HG03575 (cell line): ENCODE data around the gene FCHO2.
A peak's percentile ranks its signal among the peaks of the same experiment; 100 is the strongest.
"Not testable (repeated sequence)": the region's sequence is repeated elsewhere in the genome, so short reads cannot be mapped to it uniquely, and the experiment has no call there.

Experiments used
- ATAC-seq: cut with Tn5 transposase; IDR thresholded peaks from one replicate; pipeline ENCODE4 v1.9.1; 2021; ENCODE audit not compliant: unreplicated experiment, insufficient number of reproducible peaks, low FRiP score; ENCODE audit errors: extremely low read depth

The FCHO2 gene

GRCh38 chr5:72955768-72956323, at the start of gene FCHO2:
TSS of gene FCHO2 (plus strand) at chr5:72956041. CDS start at chr5:72956097, 56 bp downstream.
- peak; percentile 49 for ATAC-seq

DNA sequence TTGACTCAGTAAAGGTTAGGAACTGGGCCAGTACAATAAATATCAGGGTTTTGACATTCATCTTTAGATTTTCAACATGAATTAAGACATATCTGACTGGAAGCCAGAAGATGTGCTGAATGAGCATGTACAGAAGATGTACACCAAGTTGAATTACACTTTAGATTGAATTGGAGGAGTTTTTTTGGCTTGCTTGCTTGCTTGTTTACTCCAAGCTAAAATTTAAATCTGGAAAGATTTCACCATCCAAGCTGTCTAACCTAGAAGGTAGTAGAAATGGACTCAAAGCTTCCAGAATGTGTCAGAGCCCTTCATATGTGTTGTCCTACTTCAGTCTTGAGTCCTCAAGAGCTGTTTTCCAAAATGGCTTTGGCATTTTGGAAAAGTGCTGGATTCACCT, 49.0 kb upstream of the FCHO2 start:
- ATAC-seq = no peak

- no peak for ATAC-seq
Observed at GRCh38 chr5:72908664-72909063, 47.2 kb upstream of the FCHO2 start.

DNA sequence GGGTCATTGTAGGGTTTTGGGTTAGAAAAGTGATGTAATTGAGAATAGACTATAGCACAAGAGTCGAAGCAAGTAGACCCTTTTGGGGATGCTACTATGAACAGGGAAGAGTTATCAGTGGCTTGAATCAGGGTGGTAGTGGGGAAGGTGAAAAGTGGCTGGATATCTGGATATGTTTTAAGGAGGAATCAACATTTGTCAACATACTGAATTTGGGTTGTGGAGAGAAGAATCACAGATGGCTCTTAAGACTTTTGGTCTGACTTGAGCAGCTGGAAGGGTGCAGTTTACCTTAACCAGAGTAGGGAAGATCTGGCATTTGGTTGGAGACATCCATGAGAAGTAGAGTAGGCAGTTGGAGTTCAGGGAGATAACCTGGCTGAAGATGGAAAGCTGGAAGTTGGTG, 38.5 kb upstream of the FCHO2 start:
- ATAC-seq = no peak

DNA sequence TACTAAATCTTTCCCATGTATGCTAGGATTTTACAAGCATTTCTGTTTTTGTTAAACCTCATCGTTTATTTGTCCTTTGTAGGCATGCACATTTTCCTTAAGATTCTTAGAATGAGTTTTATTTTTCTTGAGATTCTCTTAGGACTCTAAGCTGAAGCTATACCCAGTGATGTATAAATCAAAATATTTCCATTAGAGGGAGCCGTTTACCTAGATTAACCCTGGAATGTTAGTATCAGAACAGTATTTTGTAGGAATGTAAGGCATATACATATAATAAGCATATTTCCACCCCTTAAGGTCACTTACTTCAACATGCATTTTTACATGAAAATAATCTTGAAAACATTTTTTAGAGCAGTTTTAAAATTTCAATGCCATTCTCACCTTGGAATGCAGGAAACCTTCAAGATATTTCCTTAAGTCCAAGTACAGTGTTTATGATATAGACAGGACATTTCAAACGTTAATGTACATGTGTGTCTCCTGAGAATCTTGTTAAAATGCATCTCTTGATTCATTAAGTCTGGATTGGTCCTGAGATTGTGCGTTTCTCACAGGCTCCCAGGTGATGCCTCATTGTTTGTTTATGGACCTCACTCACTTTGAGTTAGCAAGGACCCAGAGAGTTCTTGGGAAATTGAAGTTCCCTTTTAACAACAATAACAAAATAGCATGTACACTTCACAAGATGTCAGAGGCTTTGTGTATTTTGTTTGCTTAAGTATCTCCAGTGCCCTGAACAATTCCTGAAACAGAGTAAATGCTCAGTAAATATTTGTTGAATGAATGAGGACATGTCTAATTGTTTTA, 34.9 kb upstream of the FCHO2 start:
- no peak for ATAC-seq

DNA sequence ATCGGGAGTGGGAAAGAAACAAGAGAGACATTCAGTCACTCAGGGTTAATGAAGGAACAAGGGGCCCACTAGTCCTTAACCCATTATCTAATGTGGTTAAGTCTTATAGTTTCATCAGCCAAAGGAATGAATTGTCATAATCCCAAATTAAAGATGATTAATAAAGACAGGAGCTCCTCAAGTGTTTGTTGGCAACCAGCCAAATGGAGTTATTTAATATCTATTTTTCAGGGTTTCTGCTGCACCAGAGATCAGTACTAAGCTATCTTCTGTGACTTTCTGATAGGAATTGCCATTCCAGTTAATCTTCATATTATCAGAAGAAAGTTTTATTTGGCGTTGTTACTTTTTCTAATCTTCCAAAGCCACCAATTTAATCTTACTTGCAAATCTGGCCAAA, 34.0 kb upstream of the FCHO2 start:
- no peak for ATAC-seq

DNA sequence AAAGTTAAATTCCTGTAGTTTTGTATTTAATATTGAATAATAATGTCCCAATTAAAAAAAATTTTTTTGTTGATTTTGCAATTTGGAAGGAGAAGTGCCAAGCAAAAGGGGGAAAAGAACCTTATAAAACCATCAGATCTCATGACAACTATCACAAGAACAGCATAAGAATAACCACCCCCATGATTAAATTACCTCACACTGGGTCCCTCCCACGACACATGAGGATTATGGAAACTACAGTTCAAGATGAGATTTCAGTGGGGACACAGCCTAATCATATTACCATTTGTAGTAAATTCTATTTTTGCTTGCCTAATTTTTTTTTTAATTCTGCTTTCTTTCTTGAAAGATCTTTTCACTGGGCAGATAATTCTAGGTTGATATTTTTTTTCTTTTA, 33.4 kb upstream of the FCHO2 start:
- ATAC-seq = no peak

DNA sequence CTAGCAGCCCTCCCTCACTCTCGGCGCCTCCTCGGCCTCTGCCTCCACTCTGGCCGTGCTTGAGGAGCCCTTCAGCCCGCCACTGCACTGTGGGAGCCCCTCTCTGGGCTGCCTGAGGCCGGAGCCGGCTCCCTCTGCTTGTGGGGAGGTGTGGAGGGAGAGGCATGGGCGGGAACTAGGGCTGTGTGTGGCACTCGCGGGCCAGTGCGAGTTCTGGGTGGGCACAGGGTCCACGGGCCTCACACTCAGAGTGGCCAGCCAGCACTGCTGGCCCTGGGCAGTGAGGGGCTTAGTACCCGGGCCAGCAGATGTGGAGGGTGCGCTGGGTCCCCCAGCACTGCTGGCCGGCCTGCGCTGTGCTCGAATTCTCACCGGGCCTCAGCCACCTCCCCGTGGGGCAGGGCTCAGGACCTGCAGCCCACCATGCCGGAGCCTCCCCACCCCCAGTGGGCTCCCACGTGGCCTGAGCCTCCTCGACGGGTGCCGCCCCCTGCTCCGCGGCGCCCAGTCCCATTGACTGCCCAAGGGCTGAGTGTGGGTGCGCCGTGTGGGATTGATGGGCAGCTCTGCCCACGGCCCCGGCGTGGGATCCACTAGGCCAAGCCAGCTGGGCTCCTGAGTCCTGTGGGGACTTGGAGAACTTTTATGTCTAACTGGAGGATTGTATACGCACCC, 30.4 kb upstream of the FCHO2 start:
- no peak for ATAC-seq

DNA sequence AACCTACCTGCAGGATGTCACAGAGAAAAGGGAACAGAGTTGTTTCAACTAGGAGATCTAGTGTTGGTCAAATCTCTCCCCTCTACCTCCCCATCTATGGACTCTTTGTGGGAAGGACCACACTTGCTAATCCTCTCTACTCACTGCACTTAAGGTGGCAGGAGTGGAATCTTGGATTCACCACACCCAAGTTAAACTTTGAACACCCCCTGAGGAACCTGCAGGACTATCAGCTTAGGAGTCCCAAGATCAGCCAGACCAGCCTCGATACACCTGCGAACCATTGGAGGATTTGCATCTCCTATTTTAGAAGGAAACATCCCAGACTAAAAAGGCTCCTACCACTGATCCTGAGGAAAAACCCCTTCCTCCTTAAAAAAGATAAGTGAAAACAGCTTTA, 23.2 kb upstream of the FCHO2 start:
- ATAC-seq = not testable (repeated sequence)

DNA sequence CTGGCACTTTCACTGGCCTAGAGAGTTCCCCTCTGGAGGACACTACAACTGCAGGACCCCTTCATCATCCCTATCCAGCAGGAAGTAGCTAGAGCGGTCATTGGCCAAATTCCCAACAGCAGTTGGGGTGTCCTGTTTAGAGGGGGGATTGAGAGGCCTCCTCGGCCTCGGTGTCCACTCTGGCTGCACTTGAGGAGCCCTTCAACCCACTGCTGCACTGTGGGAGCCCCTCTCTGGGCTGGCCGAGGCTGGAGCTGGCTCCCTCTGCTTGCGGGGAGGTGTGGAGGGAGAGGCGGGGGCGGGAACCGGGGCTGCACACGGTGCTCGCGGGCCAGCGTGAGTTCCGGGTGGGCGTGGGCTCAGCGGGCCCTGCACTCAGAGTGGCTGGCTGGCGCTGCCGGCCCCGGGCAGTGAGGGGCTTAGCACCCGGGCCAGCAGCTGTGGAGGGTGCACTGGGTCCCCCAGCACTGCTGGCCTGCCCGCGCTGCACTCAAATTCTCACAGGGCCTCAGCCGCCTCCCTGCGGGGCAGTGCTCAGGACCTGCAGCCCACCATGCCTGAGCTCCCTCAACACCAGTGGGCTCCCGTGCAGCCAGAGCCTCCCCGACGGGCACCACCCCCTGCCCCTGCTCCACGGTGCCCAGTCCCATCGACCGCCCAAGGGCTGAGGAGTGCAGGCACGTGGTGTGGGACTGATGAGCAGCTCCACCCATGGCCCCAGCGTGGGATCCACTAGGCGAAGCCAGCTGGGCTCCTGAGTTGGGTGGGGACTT, 20.7 kb upstream of the FCHO2 start:
- ATAC-seq = not testable (repeated sequence)

GRCh38 chr5:72936893-72937292, 18.9 kb upstream of the FCHO2 start:
- ATAC-seq = no peak

GRCh38 chr5:72937517-72938061, 18.3 kb upstream of the FCHO2 start:
- ATAC-seq = no peak

DNA sequence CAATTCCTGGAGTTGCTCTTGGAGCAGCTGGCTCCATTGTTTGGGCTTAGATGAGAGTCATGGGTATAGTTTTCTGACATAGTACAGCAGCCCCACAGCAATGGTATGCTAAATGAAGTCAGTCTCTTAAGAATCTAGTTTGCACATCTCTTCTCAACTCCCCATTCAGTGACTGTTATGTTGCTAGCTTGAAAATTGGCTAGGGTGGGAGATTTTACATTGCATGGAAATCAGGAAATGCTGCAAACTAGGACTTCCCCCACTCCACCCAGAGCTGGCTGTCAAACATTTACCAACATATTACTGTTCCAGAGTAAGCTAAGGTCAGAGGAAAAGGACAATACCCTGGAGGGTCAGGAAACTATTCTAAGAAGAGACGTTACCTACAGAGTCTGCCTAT, 17.6 kb upstream of the FCHO2 start:
- no peak for ATAC-seq

DNA sequence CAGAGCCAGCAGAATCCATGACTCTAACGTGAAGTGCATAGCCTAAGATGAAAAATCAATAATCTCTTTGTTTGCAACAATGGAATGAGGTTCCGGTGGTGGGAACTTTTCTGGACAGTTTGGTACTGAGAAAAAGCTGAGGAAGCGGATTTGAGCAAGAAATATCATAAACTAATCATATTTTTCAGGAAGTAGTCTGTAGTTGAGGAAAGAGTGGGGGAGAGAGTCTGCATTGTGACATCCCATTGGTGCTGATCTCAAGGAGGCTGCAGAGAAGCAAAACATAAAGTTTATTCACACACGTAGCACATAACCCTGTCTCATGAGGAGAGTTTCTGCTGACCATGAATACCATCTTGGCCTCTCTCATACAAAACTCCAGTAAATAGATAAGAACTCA, 15.8 kb upstream of the FCHO2 start:
- ATAC-seq = no peak

DNA sequence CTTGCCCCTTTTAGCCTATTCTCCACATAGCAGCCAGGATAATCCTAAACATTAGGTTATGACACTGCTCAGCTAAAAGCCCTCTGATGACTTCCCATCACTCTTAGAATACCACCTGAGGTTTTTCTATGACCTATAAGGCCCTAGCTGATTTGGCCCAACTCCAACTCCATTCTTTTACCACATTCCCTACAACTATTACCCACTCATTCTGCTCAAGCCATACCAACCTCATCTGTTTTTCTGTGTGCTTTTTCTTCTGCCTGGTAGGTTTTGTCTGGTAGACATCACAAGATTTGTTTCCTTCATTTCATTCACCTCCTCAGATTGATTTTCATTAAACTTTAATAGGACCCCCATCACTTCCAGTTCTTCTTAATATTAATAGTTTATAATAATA, 12.5 kb upstream of the FCHO2 start:
- ATAC-seq = no peak

- ATAC-seq = no peak
Observed at GRCh38 chr5:72947498-72947897, 8.3 kb upstream of the FCHO2 start.

- ATAC-seq = no peak
Observed at GRCh38 chr5:72949481-72949880, 6.4 kb upstream of the FCHO2 start.

DNA sequence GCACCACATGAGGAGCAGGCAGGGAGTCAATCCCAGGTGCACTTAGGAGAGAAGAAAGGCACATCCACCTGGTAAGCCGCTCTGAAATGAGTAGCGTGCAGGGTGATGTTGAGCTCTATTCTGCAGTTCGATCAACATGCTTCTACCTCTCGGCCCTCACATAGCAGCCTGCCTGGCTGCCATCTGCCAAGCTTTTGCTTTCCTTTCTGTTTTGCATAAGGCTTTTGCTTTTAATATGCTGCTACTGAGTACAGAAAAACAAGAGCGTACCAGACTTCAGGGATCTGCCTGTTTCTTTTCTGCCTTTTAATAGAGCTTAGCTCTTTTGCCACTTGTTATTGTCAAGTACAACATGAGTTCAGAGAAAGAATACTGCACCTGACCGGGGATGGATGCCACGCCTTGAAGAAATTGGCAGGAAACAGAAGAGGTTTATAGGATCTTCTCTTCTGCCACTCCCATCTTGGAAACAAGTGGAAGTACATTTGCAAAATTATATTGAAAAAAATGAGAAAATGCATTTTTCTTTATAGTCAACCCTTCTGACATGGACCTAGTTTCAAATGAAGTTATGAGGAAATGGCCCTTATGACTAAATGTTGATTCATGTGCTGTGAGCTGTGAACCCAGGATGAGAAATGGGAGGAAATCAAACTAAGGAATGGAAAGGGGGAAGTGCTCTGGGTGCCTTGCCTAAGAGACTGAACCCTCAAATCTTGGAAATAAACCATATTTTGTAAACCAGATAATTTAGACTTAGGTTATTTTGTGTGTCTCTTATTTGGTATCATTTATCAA, 4.0 kb upstream of the FCHO2 start:
- ATAC-seq = no peak

- no peak for ATAC-seq
Observed at GRCh38 chr5:72954389-72954788, 1.5 kb upstream of the FCHO2 start.
